DOHH2 (cell line): ENCODE results near the gene GNG8.

Experiments used
- H3F3A ChIP-seq: fragments of 200-600 bp; sonication (generic), shearing (Covaris generic); 2 replicates; pipeline ENCODE4 v1.6.0; 2016; ENCODE audit warnings: antibody characterized with exemption, mild to moderate bottlenecking; ENCODE audit not compliant: control insufficient read depth, insufficient read depth
- H3K27ac ChIP-seq: fragments of 200-600 bp; sonication (generic); 2 replicates; pipeline ENCODE4 v1.5.1; 2014; ENCODE audit warnings: low read depth, mild to moderate bottlenecking, low read length, moderate library complexity
- H3K27me3 ChIP-seq: fragments of 200-600 bp; sonication (generic); 2 replicates; pipeline ENCODE4 v1.6.1; 2014; ENCODE audit warnings: mild to moderate bottlenecking, low read length, mixed read lengths; ENCODE audit not compliant: control insufficient read depth
- H3K36me3 ChIP-seq: fragments of 200-600 bp; sonication (generic); 2 replicates; pipeline ENCODE4 v1.6.1; 2014; ENCODE audit warnings: mild to moderate bottlenecking, low read length, moderate library complexity, mixed read lengths; ENCODE audit not compliant: control insufficient read depth
- H3K4me1 ChIP-seq: fragments of 200-600 bp; sonication (generic); 2 replicates; pipeline ENCODE4 v1.6.1; 2014; ENCODE audit warnings: mild to moderate bottlenecking, low read length, mixed read lengths; ENCODE audit not compliant: control insufficient read depth
- H3K4me2 ChIP-seq: fragments of 200-600 bp; sonication (generic); 2 replicates; pipeline ENCODE4 v1.6.0; 2014; ENCODE audit warnings: mild to moderate bottlenecking, low read length, moderate library complexity
- H3K4me3 ChIP-seq: fragments of 200-600 bp; sonication (generic); 2 replicates; pipeline ENCODE4 v1.5.1; 2014; ENCODE audit warnings: mild to moderate bottlenecking, low read length, mixed read lengths
- H3K79me2 ChIP-seq: fragments of 200-600 bp; sonication (generic); 2 replicates; pipeline ENCODE4 v1.6.1; 2014; ENCODE audit warnings: mild to moderate bottlenecking, low read length, mixed read lengths; ENCODE audit not compliant: control insufficient read depth
- H3K9me2 ChIP-seq: fragments of 200-600 bp; sonication (generic); replicated peaks from 2 replicates; pipeline ENCODE4 v1.6.1; 2014; ENCODE audit warnings: mild to moderate bottlenecking, low read length, mixed read lengths; ENCODE audit not compliant: control insufficient read depth
- H3K9me3 ChIP-seq: fragments of 200-600 bp; sonication (generic); 2 replicates; pipeline ENCODE4 v1.6.1; 2014; ENCODE audit warnings: antibody characterized with exemption, low read length, mixed read lengths; ENCODE audit not compliant: control insufficient read depth, insufficient read depth
- H4K20me1 ChIP-seq: fragments of 200-600 bp; sonication (generic); 2 replicates; pipeline ENCODE4 v1.6.0; 2014; ENCODE audit warnings: low read depth, mild to moderate bottlenecking, antibody characterized with exemption, low read length, moderate library complexity; ENCODE audit not compliant: control insufficient read depth, insufficient read depth
- CTCF ChIP-seq: fragments of 200-600 bp; sonication (generic); IDR thresholded peaks from one replicate; pipeline ENCODE4 v1.5.1; 2014; ENCODE audit warnings: antibody characterized with exemption, mild to moderate bottlenecking, low read depth, low read length; ENCODE audit not compliant: poor library complexity, severe bottlenecking
- EZH2phosphoT487 ChIP-seq: fragments of 200-600 bp; sonication (generic); IDR thresholded peaks from 2 replicates; pipeline ENCODE4 v1.6.1; 2017; ENCODE audit warnings: borderline replicate concordance, mild to moderate bottlenecking, antibody characterized with exemption, low read length, moderate library complexity, mixed read lengths

Gene GNG8

GRCh38 chr19:46635920-46636761, at the start of gene GNG8:
Gene GNG8, minus strand, starts transcription at chr19:46636202. Its CDS starts 1,520 bp downstream, at chr19:46634682.
- TF ChIP-seq CTCF (no peak), EZH2phosphoT487 (no peak)
- H3K9me3 ChIP-seq, result no peaks in the 10 kb centered on the region
- no peaks in the 10 kb centered on the region for H3K79me2 ChIP-seq
- H3K9me2 ChIP-seq, result no peaks in the 10 kb centered on the region
- 0 out of 2 replicates have a peak within 1 kb of the TSS, but pooled peaks have one; percentile 26 for H3K4me2 ChIP-seq
- no peaks in the 10 kb centered on the region for H3K36me3 ChIP-seq
- no peak within 1 kb of the TSS for H3K4me3 ChIP-seq
- no peaks in the 10 kb centered on the region; the same call in 1 of the 2 replicates for H3F3A ChIP-seq
- peaks cover 8% of the 10 kb centered on the region for H4K20me1 ChIP-seq
- peaks cover 79% of the 10 kb centered on the region for H3K27me3 ChIP-seq
- peaks cover 48% of the 10 kb centered on the region for H3K4me1 ChIP-seq
- no peak within 1 kb of the TSS for H3K27ac ChIP-seq

GRCh38 chr19:46685189-46685588, 49.2 kb upstream of the GNG8 start:
- Histone ChIP-seq H3K9me3 (no peaks in the 10 kb centered on the region), H3K36me3 (peaks cover 56% of the 10 kb centered on the region), H3K27ac (no peak overlapping the region), H3K4me3 (no peak overlapping the region), H4K20me1 (no peaks in the 10 kb centered on the region), H3K79me2 (no peaks in the 10 kb centered on the region), H3K4me2 (no peak overlapping the region), H3K9me2 (no peaks in the 10 kb centered on the region), H3K4me1 (no peaks in the 10 kb centered on the region), H3F3A (no peaks in the 10 kb centered on the region; the same call in 1 of the 2 replicates), H3K27me3 (no peaks in the 10 kb centered on the region)
- no peak for TF ChIP-seq EZH2phosphoT487
- no peak for TF ChIP-seq CTCF

GRCh38 chr19:46678110-46678732, 42.2 kb upstream of the GNG8 start:
- peaks cover 17% of the 10 kb centered on the region; the same call in 1 of the 2 replicates for H4K20me1 ChIP-seq
- H3K27ac ChIP-seq, result no peak overlapping the region
- H3K36me3 ChIP-seq, result peaks cover 72% of the 10 kb centered on the region
- no peak for TF ChIP-seq EZH2phosphoT487
- TF ChIP-seq CTCF, result no peak
- no peak overlapping the region for H3K4me3 ChIP-seq
- no peaks in the 10 kb centered on the region for H3K27me3 ChIP-seq
- no peaks in the 10 kb centered on the region for H3K9me2 ChIP-seq
- H3K79me2 ChIP-seq, result peaks cover 10% of the 10 kb centered on the region
- peaks cover 8% of the 10 kb centered on the region; the same call in 1 of the 2 replicates for H3K4me1 ChIP-seq
- no peak overlapping the region for H3K4me2 ChIP-seq
- H3F3A ChIP-seq, result no peaks in the 10 kb centered on the region
- H3K9me3 ChIP-seq, result no peaks in the 10 kb centered on the region
